Panc1 (cell line): ENCODE measurements around the gene HAL. TPM values are rescaled to one million over a fixed set of nuclear protein-coding genes. Genes with fewer than 3 reads are reported as not detected.

Experiments used
- ATAC-seq: fragments of 200-7000 bp; cut with Tn5 transposase; 2 replicates; pipeline ENCODE4 v1.9.1; 2020; ENCODE audit warnings: mild to moderate bottlenecking, moderate library complexity
- BruUV-seq: library from RNA; stranded (reverse); fragments of 400-500 nt; replicated peaks from 2 replicates; lab custom pipeline; 2021; lab: Mats Ljungman, UMichigan
- CTCF ChIA-PET: fragments of 300-600 bp; sonication (Branson Sonifier 250); formaldehyde crosslinking; loops from one replicate; lab custom pipeline; 2022; ENCODE audit warnings: antibody characterized with exemption; lab: Charles Lee
- POLR2A ChIA-PET: fragments of 300-600 bp; sonication (Branson Sonifier 250); formaldehyde crosslinking; loops from one replicate; lab custom pipeline; 2022; ENCODE audit warnings: antibody characterized with exemption; lab: Charles Lee
- DNase-seq: peaks from one replicate; pipeline ENCODE4 v3.0.0-alpha.2; 2010; ENCODE audit warnings: low read depth, low spot score
- H3K27ac ChIP-seq: 2 replicates; pipeline ENCODE4 v1.5.1; 2011; ENCODE audit warnings: mild to moderate bottlenecking, low read length, inconsistent platforms
- H3K27me3 ChIP-seq: fragments of 200-500 bp; sonication (Bioruptor generic); 2 replicates; pipeline ENCODE4 v1.6.0; 2014; ENCODE audit warnings: low read length, inconsistent platforms; ENCODE audit not compliant: control insufficient read depth, insufficient read depth
- H3K36me3 ChIP-seq: fragments of 200-500 bp; sonication (Bioruptor generic); 2 replicates; pipeline ENCODE4 v1.5.1; 2014; ENCODE audit warnings: inconsistent platforms, mild to moderate bottlenecking, low read length, moderate library complexity; ENCODE audit not compliant: control insufficient read depth, insufficient read depth
- H3K4me1 ChIP-seq: 2 replicates; pipeline ENCODE4 v1.5.1; 2011; ENCODE audit warnings: inconsistent platforms, mild to moderate bottlenecking, low read length, moderate library complexity; ENCODE audit not compliant: control insufficient read depth, insufficient read depth
- H3K4me3 ChIP-seq, 2 experiments: 2 replicates each; pipeline ENCODE4 v1.5.1; 2011 to 2012; ENCODE audit warnings: low read depth in 2 of 2, low read length in 2 of 2, mild to moderate bottlenecking in 2 of 2, inconsistent platforms in 1 of 2, moderate library complexity in 1 of 2
- H3K9me3 ChIP-seq: fragments of 200-500 bp; sonication (Bioruptor generic); 2 replicates; pipeline ENCODE4 v1.5.1; 2014; ENCODE audit warnings: low read depth, mild to moderate bottlenecking, inconsistent platforms, low read length, moderate library complexity; ENCODE audit not compliant: control insufficient read depth, insufficient read depth
- CTCF ChIP-seq: fragments of 450-650 bp; IDR thresholded peaks from 2 replicates; pipeline ENCODE4 v1.5.1; 2017; ENCODE audit warnings: mild to moderate bottlenecking
- POLR2AphosphoS5 ChIP-seq: IDR thresholded peaks from 2 replicates; pipeline ENCODE4 v1.6.1; 2012; ENCODE audit warnings: mild to moderate bottlenecking, low read depth, low read length, moderate library complexity
- REST ChIP-seq, 2 experiments: IDR thresholded peaks; 2 replicates each; pipeline ENCODE4 v1.6.1; 2011 to 2012; ENCODE audit warnings: low read depth in 2 of 2, control low read depth in 1 of 2, low read length in 1 of 2, mild to moderate bottlenecking in 1 of 2, moderate library complexity in 1 of 2; ENCODE audit not compliant: insufficient read depth in 1 of 2
- SIN3A ChIP-seq: IDR thresholded peaks from 2 replicates; pipeline ENCODE4 v1.6.1; 2012; ENCODE audit warnings: low read depth, mild to moderate bottlenecking, low read length, moderate library complexity, borderline replicate concordance; ENCODE audit not compliant: insufficient read depth
- TCF7L2 ChIP-seq: IDR thresholded peaks from 2 replicates; pipeline ENCODE4 v1.6.1; 2011; ENCODE audit warnings: mild to moderate bottlenecking, low read depth, low read length, inconsistent platforms
- in situ Hi-C: cut with HindIII; loops from 2 replicates; pipeline ENCODE4 v1.10.0; 2016; ENCODE audit warnings: low sequenced_read_pairs, low pct_unique_long_range_greater_than_20kb
- intact Hi-C: fragments of 100-400 bp; cut with micrococcal nuclease; formaldehyde crosslinking; loops from one replicate; pipeline ENCODE4 v1.10.0; 2022; ENCODE audit not compliant: unreplicated experiment
- total RNA-seq: library from RNA; stranded (reverse); gene quantifications from one replicate; pipeline ENCODE4 v1.2.1, GENCODE V29; 2021; ENCODE audit not compliant: unreplicated experiment

The HAL gene
- total RNA-seq, 1 experiment from 2014 or later: 0.08 TPM

- CTCF ChIA-PET: interaction anchor here (0.6 kb wide), 1 partner anchor 21 kb away, joined by 7 read pairs; no protein-coding TSS in a partner anchor
- in situ Hi-C loops: no loop called here
- no peaks in the 10 kb centered on the region for H3K36me3 ChIP-seq
Measured at GRCh38 chr12:95978774-95979173, 17.4 kb downstream of the HAL start.

GRCh38 chr12:95978351-95978750 is 17.8 kb downstream of the HAL start:
- DNase-seq: no peak
- TF ChIP-seq CTCF (no peak), REST (IDR thresholded peaks at IDR 0.05; ENCODE audit: insufficient read depth in 1 of 2, low read depth in 2 of 2, low read length in 1 of 2) (no peak), POLR2AphosphoS5 (no peak), SIN3A (no peak), TCF7L2 (no peak)
- no peak overlapping the region for H3K27ac ChIP-seq
- no TSS peak for BruUV-seq
- intact Hi-C loops: no loop called here
- H3K27me3 ChIP-seq: peaks cover 4% of the 10 kb centered on the region; the same call in 1 of the 2 replicates
- CTCF ChIA-PET: interaction anchor here (0.6 kb wide), 1 partner anchor 21 kb away, joined by 7 read pairs; no protein-coding TSS in a partner anchor
- in situ Hi-C loops: no loop called here
- POLR2A ChIA-PET: no interaction called here
- H3K36me3 ChIP-seq: no peaks in the 10 kb centered on the region
- H3K4me1 ChIP-seq: no peaks in the 10 kb centered on the region
- ATAC-seq: no peak
- H3K9me3 ChIP-seq: no peaks in the 10 kb centered on the region
- H3K4me3 ChIP-seq: no peak overlapping the region

More at GRCh38 chr12:95978774-95979173, 17.4 kb downstream of the HAL start:
- Histone ChIP-seq H3K4me1 (no peaks in the 10 kb centered on the region), H3K27ac (no peak overlapping the region), H3K9me3 (no peaks in the 10 kb centered on the region), H3K27me3 (peaks cover 4% of the 10 kb centered on the region; the same call in 1 of the 2 replicates), H3K4me3 (no peak overlapping the region)
- ATAC-seq (no peak), DNase-seq (no peak)
- POLR2A ChIA-PET: no interaction called here
- intact Hi-C loops: no loop called here
- no TSS peak for BruUV-seq
- no peak for TF ChIP-seq TCF7L2
- TF ChIP-seq REST (IDR thresholded peaks at IDR 0.05; ENCODE audit: insufficient read depth in 1 of 2, low read depth in 2 of 2, low read length in 1 of 2): no peak
- no peak for TF ChIP-seq CTCF
- TF ChIP-seq POLR2AphosphoS5: no peak
- TF ChIP-seq SIN3A: no peak
